SK-N-MC (cell line): ENCODE results near the gene MAGEL2.

ENCODE experiments used
- EZH2 ChIP-seq: fragments of 200-600 bp; sonication (generic); IDR thresholded peaks from one replicate; pipeline ENCODE4 v1.6.1; 2017; ENCODE audit warnings: antibody characterized with exemption
- FOXP2 ChIP-seq: optimal IDR thresholded peaks from 2 replicates; pipeline ENCODE3; 2011; ENCODE audit warnings: mild to moderate bottlenecking, moderate library complexity; ENCODE audit not compliant: insufficient read depth; ENCODE audit errors: extremely low read length, control extremely low read depth
- POLR2AphosphoS5 ChIP-seq: IDR thresholded peaks from 2 replicates; pipeline ENCODE4 v1.6.1; 2012; ENCODE audit warnings: mild to moderate bottlenecking, low read depth, low read length, borderline replicate concordance

DNA sequence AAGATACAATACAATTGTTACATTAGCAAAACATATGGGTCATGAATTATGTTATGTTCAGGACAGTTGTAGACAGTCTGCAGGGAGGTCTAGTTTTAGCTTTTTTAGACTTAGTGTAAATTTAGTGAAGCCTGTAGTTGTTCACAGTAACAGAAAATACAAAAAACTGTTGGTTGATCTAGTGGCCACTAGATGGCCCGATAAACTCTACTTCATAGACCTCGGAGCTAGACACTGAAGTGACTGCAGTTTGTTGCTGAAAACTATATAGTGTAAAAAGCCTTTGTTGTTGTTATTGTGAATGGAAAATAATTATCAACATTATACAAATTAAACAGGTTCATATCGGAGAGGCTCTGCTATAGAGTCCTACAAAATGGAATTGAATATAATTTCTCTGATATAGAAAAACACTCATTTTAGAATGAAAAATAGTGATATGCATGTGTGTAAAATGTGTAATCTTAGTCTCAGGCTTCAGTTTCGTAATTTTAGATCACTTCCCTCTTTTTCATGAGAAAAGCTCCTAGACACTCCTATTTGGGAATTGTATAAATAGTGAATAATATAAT, 18.3 kb downstream of the MAGEL2 start:
- TF ChIP-seq EZH2 (no peak), FOXP2 (no peak), POLR2AphosphoS5 (no peak)
